Fibroblast of skin of right quadriceps (primary cell): ENCODE measurements around the gene DSE.

Experiments
- DNase-seq: peaks from one replicate; pipeline ENCODE4 v3.0.0-alpha.2; 2013

The DSE gene

GRCh38 chr6:116491610-116492330 lies 121.0 kb downstream of the DSE start:
- DNase-seq, result no peak

- no peak for DNase-seq
Observed at GRCh38 chr6:116492331-116493067, 121.8 kb downstream of the DSE start.
